ENCODE measurements around the gene IL22RA1.

IL22RA1 gene

GRCh38 chr1:24150234-24151174, 7.6 kb upstream of the IL22RA1 start:
- Histone ChIP-seq H3K4me2 (ENCODE audit: low read length) (peak overlapping the region; percentile 62), H2AFZ (peak overlapping the region; percentile 56), H3K4me1 (no peaks in the 10 kb centered on the region), H3K36me3 (ENCODE audit: control insufficient read depth, insufficient read depth, low read length) (no peaks in the 10 kb centered on the region), H3K27ac (peak overlapping the region; percentile 69), H3K27me3 (ENCODE audit: control insufficient read depth, insufficient read depth, low read length) (no peaks in the 10 kb centered on the region), H3K79me2 (no peaks in the 10 kb centered on the region), H3K4me3 (ENCODE audit: low read depth, low read length) (peak overlapping the region; percentile 27), H3K9me3 (ENCODE audit: control insufficient read depth, low read length) (no peaks in the 10 kb centered on the region), H3K9ac (no peak overlapping the region)
- TF ChIP-seq, protein P1, sequence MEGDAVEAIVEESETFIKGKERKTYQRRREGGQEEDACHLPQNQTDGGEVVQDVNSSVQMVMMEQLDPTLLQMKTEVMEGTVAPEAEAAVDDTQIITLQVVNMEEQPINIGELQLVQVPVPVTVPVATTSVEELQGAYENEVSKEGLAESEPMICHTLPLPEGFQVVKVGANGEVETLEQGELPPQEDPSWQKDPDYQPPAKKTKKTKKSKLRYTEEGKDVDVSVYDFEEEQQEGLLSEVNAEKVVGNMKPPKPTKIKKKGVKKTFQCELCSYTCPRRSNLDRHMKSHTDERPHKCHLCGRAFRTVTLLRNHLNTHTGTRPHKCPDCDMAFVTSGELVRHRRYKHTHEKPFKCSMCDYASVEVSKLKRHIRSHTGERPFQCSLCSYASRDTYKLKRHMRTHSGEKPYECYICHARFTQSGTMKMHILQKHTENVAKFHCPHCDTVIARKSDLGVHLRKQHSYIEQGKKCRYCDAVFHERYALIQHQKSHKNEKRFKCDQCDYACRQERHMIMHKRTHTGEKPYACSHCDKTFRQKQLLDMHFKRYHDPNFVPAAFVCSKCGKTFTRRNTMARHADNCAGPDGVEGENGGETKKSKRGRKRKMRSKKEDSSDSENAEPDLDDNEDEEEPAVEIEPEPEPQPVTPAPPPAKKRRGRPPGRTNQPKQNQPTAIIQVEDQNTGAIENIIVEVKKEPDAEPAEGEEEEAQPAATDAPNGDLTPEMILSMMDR (IDR thresholded peaks at IDR 0.05): peak; percentile 68

- Histone ChIP-seq H3K27me3 (ENCODE audit: control insufficient read depth, insufficient read depth, low read length) (no peaks in the 10 kb centered on the region), H3K36me3 (ENCODE audit: control insufficient read depth, insufficient read depth, low read length) (no peaks in the 10 kb centered on the region), H3K79me2 (no peaks in the 10 kb centered on the region), H3K4me2 (ENCODE audit: low read length) (no peak overlapping the region), H3K27ac (no peak overlapping the region), H3K4me1 (no peaks in the 10 kb centered on the region), H3K9me3 (ENCODE audit: control insufficient read depth, low read length) (no peaks in the 10 kb centered on the region), H3K9ac (no peak overlapping the region), H3K4me3 (ENCODE audit: low read depth, low read length) (no peak overlapping the region), H2AFZ (no peak overlapping the region)
- TF ChIP-seq, protein P1 (IDR thresholded peaks at IDR 0.05): no peak
These were observed 6.9 kb upstream of the IL22RA1 start for GRCh38 chr1:24149866-24150233.

- TF ChIP-seq, protein P1 (IDR thresholded peaks at IDR 0.05): no peak
- Histone ChIP-seq H3K79me2 (no peaks in the 10 kb centered on the region), H3K27me3 (ENCODE audit: control insufficient read depth, insufficient read depth, low read length) (no peaks in the 10 kb centered on the region), H2AFZ (no peak overlapping the region), H3K36me3 (ENCODE audit: control insufficient read depth, insufficient read depth, low read length) (no peaks in the 10 kb centered on the region), H3K4me1 (no peaks in the 10 kb centered on the region), H3K9me3 (ENCODE audit: control insufficient read depth, low read length) (no peaks in the 10 kb centered on the region), H3K27ac (no peak overlapping the region), H3K4me3 (ENCODE audit: low read depth, low read length) (no peak overlapping the region), H3K4me2 (ENCODE audit: low read length) (no peak overlapping the region), H3K9ac (no peak overlapping the region)
These were observed 4.9 kb upstream of the IL22RA1 start for GRCh38 chr1:24147816-24148215.

GRCh38 chr1:24147194-24147593, 4.3 kb upstream of the IL22RA1 start:
- Histone ChIP-seq H3K4me1 (no peaks in the 10 kb centered on the region), H3K27me3 (ENCODE audit: control insufficient read depth, insufficient read depth, low read length) (no peaks in the 10 kb centered on the region), H3K9me3 (ENCODE audit: control insufficient read depth, low read length) (no peaks in the 10 kb centered on the region), H3K27ac (no peak overlapping the region), H3K36me3 (ENCODE audit: control insufficient read depth, insufficient read depth, low read length) (no peaks in the 10 kb centered on the region), H3K79me2 (no peaks in the 10 kb centered on the region), H3K4me3 (ENCODE audit: low read depth, low read length) (no peak overlapping the region), H3K9ac (no peak overlapping the region), H2AFZ (no peak overlapping the region), H3K4me2 (ENCODE audit: low read length) (no peak overlapping the region)
- TF ChIP-seq, protein P1 (IDR thresholded peaks at IDR 0.05): no peak
